Measurements from ENCODE around the gene ARF6.
"Not testable (repeated sequence)": the region's sequence is repeated elsewhere in the genome, so short reads cannot be mapped to it uniquely, and the experiment has no call there.

The ARF6 gene

DNA sequence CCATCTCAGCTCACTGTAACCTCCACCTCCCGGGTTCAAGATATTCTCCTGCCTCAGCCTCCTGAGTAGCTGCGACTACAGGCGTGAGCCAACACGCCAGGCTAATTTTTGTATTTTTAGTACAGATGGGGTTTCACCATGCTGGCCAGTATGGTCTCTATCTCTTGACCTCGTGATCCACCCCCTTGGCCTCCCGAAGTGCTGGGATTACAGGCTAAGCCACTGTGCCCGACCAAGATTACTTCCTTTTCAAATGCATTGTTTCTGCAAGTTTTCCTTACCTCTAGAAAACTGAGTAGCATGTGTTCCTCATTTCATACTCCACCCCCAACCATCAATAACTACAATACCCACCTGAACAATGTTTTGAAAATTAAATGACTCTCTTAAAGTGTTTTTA, 13.1 kb downstream of the ARF6 start:
- DNase-seq (ENCODE audit: low read depth in 3 of 3): no peak

- no peak for DNase-seq (ENCODE audit: low read depth in 3 of 3)
Observed at GRCh38 chr14:49907186-49907585, 14.3 kb downstream of the ARF6 start.

GRCh38 chr14:49908433-49908782, 15.5 kb downstream of the ARF6 start:
- no peak for DNase-seq (ENCODE audit: low read depth in 3 of 3)

- no peak for DNase-seq (ENCODE audit: low read depth in 3 of 3)
Observed at GRCh38 chr14:49909016-49909415, 16.1 kb downstream of the ARF6 start.

DNA sequence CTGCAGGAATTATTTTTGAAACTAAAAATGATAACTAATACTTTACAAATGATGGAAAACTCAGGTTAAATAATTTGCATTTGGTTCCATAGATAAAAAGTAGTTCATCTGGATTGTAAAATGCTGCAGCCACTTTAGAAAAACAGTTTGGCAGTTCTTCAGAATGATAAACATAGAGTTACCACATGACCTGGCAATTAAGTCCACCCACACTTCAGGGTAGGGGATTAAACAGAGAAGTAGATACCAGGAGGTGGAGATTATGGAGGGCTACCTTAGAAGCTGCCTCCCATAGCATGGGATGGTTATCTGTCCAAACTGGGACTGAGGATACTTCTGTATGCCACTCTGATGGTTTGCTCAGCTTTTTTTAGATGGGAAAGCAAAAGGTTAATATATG, 22.2 kb downstream of the ARF6 start:
- DNase-seq (ENCODE audit: low read depth in 3 of 3): no peak

GRCh38 chr14:49918706-49919105, 25.8 kb downstream of the ARF6 start:
- no peak for DNase-seq (ENCODE audit: low read depth in 3 of 3)

DNA sequence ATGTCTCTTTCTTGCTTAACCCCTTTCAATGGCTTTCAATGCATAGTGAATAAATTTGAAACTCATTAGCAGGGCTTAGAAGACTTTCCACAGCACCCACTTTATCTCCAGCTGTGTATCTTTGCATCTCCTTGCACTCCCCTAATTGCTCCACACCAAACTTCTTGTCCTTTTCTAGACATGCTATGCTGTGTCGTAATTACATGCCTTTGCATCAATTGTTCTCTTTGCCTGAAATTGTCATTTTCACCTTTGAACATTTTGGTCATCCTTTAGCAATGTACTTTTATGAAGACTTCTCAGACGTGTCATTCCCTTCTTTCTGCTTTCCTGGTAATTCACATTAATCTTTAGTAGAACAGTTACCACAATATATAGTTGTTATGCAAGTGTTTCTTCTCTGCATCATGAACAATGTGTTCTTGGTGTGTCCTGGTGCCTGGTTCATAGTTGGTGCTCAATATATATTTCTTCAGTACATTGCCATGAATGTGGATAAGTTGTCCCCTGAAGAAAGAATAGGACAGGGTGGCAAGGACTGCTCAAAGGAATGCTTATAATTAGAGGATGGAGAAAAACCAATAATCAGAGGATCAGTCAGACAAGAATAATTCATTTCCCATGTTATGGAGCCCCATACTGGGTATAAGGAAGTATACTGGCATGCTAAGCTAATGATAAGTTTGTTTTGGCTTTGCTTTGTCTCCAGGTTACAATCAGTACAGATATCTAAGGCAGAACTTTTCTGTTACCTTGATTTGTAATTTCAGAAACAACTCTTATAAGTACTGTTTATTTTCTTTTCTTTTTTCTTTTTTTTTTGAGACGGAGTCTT, 27.2 kb downstream of the ARF6 start:
- no peak for DNase-seq (ENCODE audit: low read depth in 3 of 3)

- DNase-seq (ENCODE audit: low read depth in 3 of 3): no peak
Observed at GRCh38 chr14:49920935-49921334, 28.1 kb downstream of the ARF6 start.

- no peak for DNase-seq (ENCODE audit: low read depth in 3 of 3)
Observed at GRCh38 chr14:49921401-49921800, 28.5 kb downstream of the ARF6 start.

DNA sequence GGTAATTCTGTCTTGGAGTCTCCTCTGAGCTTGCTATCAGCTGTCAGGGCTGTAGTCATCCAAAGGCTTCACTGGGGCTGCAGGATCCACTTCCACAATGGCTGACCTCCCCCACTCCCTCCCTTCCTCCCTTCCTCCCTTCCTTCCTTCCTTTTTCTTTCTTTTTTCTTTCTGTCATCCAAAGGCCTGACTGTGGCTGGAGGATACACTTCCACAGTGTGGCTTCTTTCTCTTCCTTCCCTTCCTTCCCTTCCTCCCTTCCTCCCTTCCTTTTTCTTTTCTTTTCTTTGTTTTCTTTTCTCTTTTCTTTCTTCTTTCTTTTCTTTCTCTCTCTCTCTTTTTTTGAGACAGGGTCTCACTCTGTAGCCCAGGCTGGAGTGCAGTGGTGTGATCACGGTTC, 30.6 kb downstream of the ARF6 start:
- DNase-seq (ENCODE audit: low read depth in 3 of 3): no peak

DNA sequence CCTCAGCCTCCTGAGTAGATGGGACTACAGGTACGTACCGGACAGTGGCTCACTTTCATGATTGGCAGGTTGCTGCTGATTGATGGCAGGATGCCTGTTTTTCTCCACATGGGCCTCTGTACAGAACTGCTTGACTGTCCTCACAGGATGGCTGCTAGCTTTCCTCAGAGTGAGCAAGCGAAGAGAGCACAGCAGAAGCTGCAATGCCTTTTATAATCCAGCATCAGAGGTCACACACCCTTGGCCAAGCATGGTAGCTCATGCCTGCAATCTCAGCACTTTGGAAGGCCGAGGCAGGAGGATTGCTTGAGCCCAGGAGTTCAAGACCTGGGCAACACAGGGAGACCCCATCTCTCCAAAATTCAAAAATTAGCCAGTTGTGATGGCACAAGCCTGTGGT, 31.0 kb downstream of the ARF6 start:
- no peak for DNase-seq (ENCODE audit: low read depth in 3 of 3)

GRCh38 chr14:49924852-49925251, 32.0 kb downstream of the ARF6 start:
- DNase-seq (ENCODE audit: low read depth in 3 of 3): no peak

GRCh38 chr14:49926803-49927202, 33.9 kb downstream of the ARF6 start:
- no peak for DNase-seq (ENCODE audit: low read depth in 3 of 3)

GRCh38 chr14:49928015-49928414, 35.1 kb downstream of the ARF6 start:
- no peak for DNase-seq (ENCODE audit: low read depth in 3 of 3)

- DNase-seq (ENCODE audit: low read depth in 3 of 3): no peak
Observed at GRCh38 chr14:49930720-49931119, 37.8 kb downstream of the ARF6 start.

DNA sequence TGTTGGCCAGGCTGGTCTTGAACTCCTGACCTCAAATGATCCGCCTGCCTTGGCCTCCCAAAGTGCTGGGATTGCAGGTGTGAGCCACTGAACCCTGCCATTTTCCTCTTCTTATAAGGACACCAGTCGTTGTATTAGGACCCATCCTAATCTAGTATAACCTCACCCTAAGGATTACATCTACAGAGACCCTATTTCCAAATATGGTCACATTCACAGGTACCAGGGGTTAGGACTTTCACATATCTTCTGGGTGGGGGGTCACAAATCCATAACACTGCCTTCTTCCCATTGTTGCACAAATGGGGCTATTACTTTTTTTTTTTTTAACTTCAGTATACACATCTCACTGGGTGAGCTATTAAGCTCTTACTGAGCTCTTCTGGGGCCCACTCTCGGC, 38.6 kb downstream of the ARF6 start:
- DNase-seq (ENCODE audit: low read depth in 3 of 3): no peak

GRCh38 chr14:49933128-49933527, 40.2 kb downstream of the ARF6 start:
- no peak for DNase-seq (ENCODE audit: low read depth in 3 of 3)

GRCh38 chr14:49933704-49934103, 40.8 kb downstream of the ARF6 start:
- no peak for DNase-seq (ENCODE audit: low read depth in 3 of 3)

GRCh38 chr14:49934646-49935045, 41.8 kb downstream of the ARF6 start:
- DNase-seq (ENCODE audit: low read depth in 3 of 3): no peak

DNA sequence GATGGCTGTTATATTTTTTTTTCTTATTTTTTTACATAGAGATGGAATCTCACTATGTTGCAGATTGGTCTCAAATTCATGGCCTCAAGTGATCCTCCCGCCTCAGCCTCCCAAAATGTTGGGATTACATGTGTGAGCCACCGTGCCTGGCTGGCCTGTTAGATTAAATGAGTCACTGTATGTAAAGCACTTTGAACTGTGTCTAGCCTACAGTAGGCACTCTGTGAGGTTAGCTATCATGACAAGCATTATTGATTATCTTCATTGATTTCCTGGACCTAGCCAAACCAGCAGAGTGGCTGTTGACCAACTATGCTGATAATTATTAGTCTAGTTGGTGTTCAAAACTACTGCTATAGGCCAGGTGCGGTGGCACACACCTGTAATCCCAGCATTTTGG, 42.6 kb downstream of the ARF6 start:
- no peak for DNase-seq (ENCODE audit: low read depth in 3 of 3)

DNA sequence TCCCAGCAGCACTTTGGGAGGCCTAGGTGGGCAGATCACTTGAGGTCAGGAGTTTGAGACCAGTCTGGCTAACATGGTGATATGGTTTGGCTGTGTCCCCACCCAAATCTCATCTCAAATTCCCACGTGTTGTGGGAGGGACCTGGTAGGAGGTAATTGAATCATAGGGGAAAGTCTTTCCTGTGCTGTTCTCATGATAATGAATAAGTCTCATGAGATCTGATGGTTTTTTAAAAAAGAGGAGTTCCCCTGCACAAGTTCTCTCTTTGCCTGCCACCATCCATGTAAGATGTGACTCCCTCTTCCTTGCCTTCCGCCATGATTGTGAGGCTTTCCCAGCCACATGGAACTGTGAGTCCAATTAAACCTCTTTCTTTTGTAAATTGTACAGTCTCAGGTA, 43.4 kb downstream of the ARF6 start:
- not testable (repeated sequence) for DNase-seq (ENCODE audit: low read depth in 3 of 3)

- DNase-seq (ENCODE audit: low read depth in 3 of 3): not testable (repeated sequence)
Observed at GRCh38 chr14:49936882-49937281, 44.0 kb downstream of the ARF6 start.

- not testable (repeated sequence) for DNase-seq (ENCODE audit: low read depth in 3 of 3)
Observed at GRCh38 chr14:49939215-49939614, 46.3 kb downstream of the ARF6 start.

DNA sequence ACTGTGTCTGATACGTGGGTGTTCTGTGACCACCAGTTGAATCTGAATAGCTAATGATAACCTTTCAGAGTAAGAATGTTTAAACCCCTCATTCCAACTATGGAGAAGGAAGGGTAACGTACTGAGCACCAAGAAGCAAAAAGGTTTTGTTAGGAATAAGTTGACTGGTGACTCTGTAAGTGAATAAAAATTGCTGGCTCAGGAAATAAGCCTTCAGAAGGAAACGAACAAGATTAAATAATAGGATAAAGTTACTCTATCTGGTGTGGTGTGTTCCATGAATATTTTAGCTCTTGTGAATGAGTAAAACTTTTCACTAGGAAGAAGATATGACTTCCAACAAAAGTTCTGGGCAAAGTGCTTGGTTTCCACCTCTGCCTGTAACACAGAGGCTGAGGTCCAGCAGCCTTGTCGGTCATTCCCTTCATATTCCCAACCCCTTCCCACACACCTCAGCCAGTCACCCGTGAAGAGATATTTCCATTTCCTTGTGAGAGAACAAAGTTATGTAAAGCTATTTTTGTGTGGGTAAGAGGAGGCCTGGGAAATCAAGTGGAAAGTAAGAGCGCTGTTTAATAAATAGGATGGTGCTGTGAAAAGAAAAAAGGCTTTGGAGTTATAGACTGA, 47.1 kb downstream of the ARF6 start:
- DNase-seq (ENCODE audit: low read depth in 3 of 3): no peak

All from stimulated activated CD4-positive, alpha-beta T cell treated with anti-CD3 and anti-CD28 coated beads, TNF-alpha, amount 100 ng/mL, for 4 hours (primary cell).